K562 (cell line): Measurements from ENCODE around the gene TAF9B. TPM values are rescaled to one million over a fixed set of nuclear protein-coding genes. Genes with fewer than 3 reads are reported as not detected.

Source experiments
- CBX3 ChIP-seq, 2 experiments: IDR thresholded peaks; 1 replicate in 1 of 2; 2 replicates in 1 of 2; pipeline ENCODE4 v1.6.1; 2012; ENCODE audit warnings: inconsistent platforms in 2 of 2, low read length in 2 of 2, borderline replicate concordance in 1 of 2, control low read depth in 1 of 2
- CHD1 ChIP-seq: fragments of 200-600 bp; sonication (generic); IDR thresholded peaks from one replicate; pipeline ENCODE4 v1.6.1; 2012; ENCODE audit warnings: mild to moderate bottlenecking, moderate library complexity, low read length, inconsistent platforms
- ETV6 ChIP-seq, 3 experiments: fragments of 150-350 bp in 1 of 3; sonication (generic) in 1 of 3; formaldehyde crosslinking in 1 of 3; IDR thresholded peaks; 2 replicates each; pipeline versions ENCODE4 v1.6.1 to v1.8.0; 2014 to 2022; ENCODE audit warnings: borderline replicate concordance in 2 of 3, low read depth in 2 of 3, antibody characterized with exemption in 1 of 3, low read length in 1 of 3, mild to moderate bottlenecking in 1 of 3, missing genetic modification reagents in 1 of 3
- FOXJ2 ChIP-seq: fragments of 200-800 bp; sonication (Bioruptor generic); IDR thresholded peaks from 2 replicates; pipeline ENCODE4 v1.6.1; 2016; ENCODE audit warnings: missing genetic modification characterization, missing compliant biosample characterization
- L3MBTL2 ChIP-seq: fragments of 450-650 bp; IDR thresholded peaks from 2 replicates; pipeline ENCODE4 v1.6.1; 2016; ENCODE audit warnings: mild to moderate bottlenecking, moderate library complexity
- MEIS2 ChIP-seq: fragments of 450-650 bp; IDR thresholded peaks from 2 replicates; pipeline ENCODE4 v1.6.1; 2014; ENCODE audit warnings: mild to moderate bottlenecking; ENCODE audit not compliant: partially characterized antibody
- MTA3 ChIP-seq: fragments of 450-650 bp; formaldehyde crosslinking; IDR thresholded peaks from 2 replicates; pipeline ENCODE4 v1.6.1; 2017; ENCODE audit warnings: mild to moderate bottlenecking, borderline replicate concordance
- NCOA1 ChIP-seq: fragments of 450-650 bp; IDR thresholded peaks from 2 replicates; pipeline ENCODE4 v1.6.1; 2016; ENCODE audit warnings: low read depth
- PML ChIP-seq: IDR thresholded peaks from 2 replicates; pipeline ENCODE4 v1.6.1; 2012; ENCODE audit warnings: low read length, inconsistent platforms
- RFX7 ChIP-seq: fragments of 250-450 bp; sonication (Bioruptor Pico); IDR thresholded peaks from 2 replicates; pipeline ENCODE4 v1.5.1; 2021; ENCODE audit warnings: mild to moderate bottlenecking
- polyA plus RNA-seq, 8 experiments: library from polyadenylated mRNA; depleted of rRNA in 4 of 8; stranded (reverse) in 5 of 8; unstranded in 3 of 8; fragments of >200 nt; fragmentation: Nextera tagmentation in 2 of 8; fragmentation: Illumina TruSeq in 1 of 8; extraction: Ambion mirVana in 2 of 8; extraction: Trizol in 1 of 8; gene quantifications; 2 replicates each; pipeline versions ENCODE4 v1.2.1 to v1.2.3, GENCODE V29; 2011 to 2014; ENCODE audit warnings: inconsistent platforms in 1 of 8, missing spikeins in 1 of 8
- total RNA-seq, 7 experiments: library from RNA; depleted of rRNA in 6 of 7; stranded (reverse); fragments of >200 nt in 6 of 7; fragmentation: Illumina TruSeq in 2 of 7; extraction: Trizol in 2 of 7; gene quantifications; 2 replicates each; pipeline versions ENCODE4 v1.2.1 to v1.2.3, GENCODE V29; 2011 to 2021; ENCODE audit warnings: low replicate concordance in 1 of 7
- TF ChIP-seq, protein P1 (sequence below): IDR thresholded peaks from 2 replicates; pipeline ENCODE4 v1.6.1; 2012; ENCODE audit warnings: low read depth, low read length, improper control_type of control experiment, borderline replicate concordance
- TF ChIP-seq, protein P2 (sequence below), 2 experiments: fragments of 200-800 bp in 1 of 2; sonication (Bioruptor generic) in 1 of 2; sonication (generic) in 1 of 2; formaldehyde crosslinking in 1 of 2; IDR thresholded peaks in 1 of 2; conservative IDR thresholded peaks in 1 of 2; 2 replicates each; pipeline versions ENCODE4 v1.5.0 to v1.6.1; 2016 to 2020; ENCODE audit warnings: missing compliant biosample characterization in 1 of 2, missing genetic modification characterization in 1 of 2, missing genetic modification reagents in 1 of 2
- TF ChIP-seq, protein P3 (sequence below): conservative IDR thresholded peaks from 2 replicates; pipeline ENCODE4 v1.6.1; 2011; ENCODE audit warnings: low read depth, mild to moderate bottlenecking, low read length; ENCODE audit not compliant: control insufficient read depth
- TF ChIP-seq, protein P4 (sequence below), 2 experiments: fragments of 450-650 bp; conservative IDR thresholded peaks; 2 replicates each; pipeline ENCODE4 v1.6.1; 2017; ENCODE audit warnings: mild to moderate bottlenecking in 2 of 2, moderate library complexity in 2 of 2
- TF ChIP-seq, protein P5 (sequence below): fragments of 250-450 bp; sonication (Bioruptor Pico); IDR thresholded peaks from 2 replicates; pipeline ENCODE4 v1.4.0; 2020; ENCODE audit warnings: mild to moderate bottlenecking
- TF ChIP-seq, protein P6 (sequence below): IDR thresholded peaks from 2 replicates; pipeline ENCODE4 v1.6.1; 2011; ENCODE audit not compliant: insufficient read length; ENCODE audit errors: extremely low read depth

TAF9B gene
- total and polyA plus RNA-seq, 9 of the 15 experiments (the other 6 are each of a cell fraction or from before 2014, with no cell fraction given), result 10.9 to 42.1 (median 20.8) TPM

DNA sequence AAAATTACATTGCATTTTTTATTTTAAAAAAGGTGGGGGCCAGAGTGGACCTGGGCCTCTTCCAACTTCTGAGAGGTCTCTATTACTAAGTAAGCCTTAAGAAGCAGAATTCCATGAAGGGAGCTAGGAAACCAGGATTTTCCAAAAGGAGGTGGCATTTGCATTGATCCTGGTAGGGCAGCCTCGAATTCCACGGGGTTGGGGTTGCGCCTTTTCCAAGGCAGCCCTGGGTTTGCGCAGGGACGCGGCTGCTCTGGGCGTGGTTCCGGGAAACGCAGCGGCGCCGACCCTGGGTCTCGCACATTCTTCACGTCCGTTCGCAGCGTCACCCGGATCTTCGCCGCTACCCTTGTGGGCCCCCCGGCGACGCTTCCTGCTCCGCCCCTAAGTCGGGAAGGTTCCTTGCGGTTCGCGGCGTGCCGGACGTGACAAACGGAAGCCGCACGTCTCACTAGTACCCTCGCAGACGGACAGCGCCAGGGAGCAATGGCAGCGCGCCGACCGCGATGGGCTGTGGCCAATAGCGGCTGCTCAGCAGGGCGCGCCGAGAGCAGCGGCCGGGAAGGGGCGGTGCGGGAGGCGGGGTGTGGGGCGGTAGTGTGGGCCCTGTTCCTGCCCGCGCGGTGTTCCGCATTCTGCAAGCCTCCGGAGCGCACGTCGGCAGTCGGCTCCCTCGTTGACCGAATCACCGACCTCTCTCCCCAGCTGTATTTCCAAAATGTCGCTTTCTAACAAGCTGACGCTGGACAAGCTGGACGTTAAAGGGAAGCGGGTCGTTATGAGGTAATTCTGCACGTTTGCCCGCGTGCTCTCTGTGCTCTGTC, 35.6 kb downstream of the TAF9B start, which contains the start of gene PGK1 (continued):
- TF ChIP-seq MTA3 (peak; percentile 75; the same call in 1 of the 2 replicates), MEIS2 (peak; percentile 24), RFX7 (CRISPR knock-in tag) (no peak), PML (peak; percentile 45; the same call in 1 of the 2 replicates), ETV6 (IDR thresholded peaks at IDR 0.05; ENCODE audit: borderline replicate concordance in 1 of 2, low read depth in 2 of 2, low read length in 1 of 2) (peak; percentile 35 to 88; a peak in 2 of 4 replicates), ETV6 (CRISPR knock-in tag; IDR thresholded peaks at IDR 0.05; ENCODE audit: borderline replicate concordance) (no peak), L3MBTL2 (peak; percentile 84), CHD1 (peak; percentile 77), FOXJ2 (tag) (no peak), CBX3 (IDR thresholded peaks at IDR 0.05; ENCODE audit: borderline replicate concordance in 1 of 2, low read length in 2 of 2) (0 out of 3 replicates have a peak, but pooled peaks of 1 of the 2 experiments have one; percentile 30), NCOA1 (peak; percentile 80)
- TF ChIP-seq, protein P1, sequence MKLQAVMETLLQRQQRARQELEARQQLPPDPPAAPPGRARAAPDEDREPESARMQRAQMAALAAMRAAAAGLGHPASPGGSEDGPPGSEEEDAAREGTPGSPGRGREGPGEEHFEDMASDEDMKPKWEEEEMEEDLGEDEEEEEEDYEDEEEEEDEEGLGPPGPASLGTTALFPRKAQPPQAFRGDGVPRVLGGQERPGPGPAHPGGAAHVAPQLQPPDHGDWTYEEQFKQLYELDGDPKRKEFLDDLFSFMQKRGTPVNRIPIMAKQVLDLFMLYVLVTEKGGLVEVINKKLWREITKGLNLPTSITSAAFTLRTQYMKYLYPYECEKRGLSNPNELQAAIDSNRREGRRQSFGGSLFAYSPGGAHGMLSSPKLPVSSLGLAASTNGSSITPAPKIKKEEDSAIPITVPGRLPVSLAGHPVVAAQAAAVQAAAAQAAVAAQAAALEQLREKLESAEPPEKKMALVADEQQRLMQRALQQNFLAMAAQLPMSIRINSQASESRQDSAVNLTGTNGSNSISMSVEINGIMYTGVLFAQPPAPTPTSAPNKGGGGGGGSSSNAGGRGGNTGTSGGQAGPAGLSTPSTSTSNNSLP, result no peak
- TF ChIP-seq, protein P2, sequence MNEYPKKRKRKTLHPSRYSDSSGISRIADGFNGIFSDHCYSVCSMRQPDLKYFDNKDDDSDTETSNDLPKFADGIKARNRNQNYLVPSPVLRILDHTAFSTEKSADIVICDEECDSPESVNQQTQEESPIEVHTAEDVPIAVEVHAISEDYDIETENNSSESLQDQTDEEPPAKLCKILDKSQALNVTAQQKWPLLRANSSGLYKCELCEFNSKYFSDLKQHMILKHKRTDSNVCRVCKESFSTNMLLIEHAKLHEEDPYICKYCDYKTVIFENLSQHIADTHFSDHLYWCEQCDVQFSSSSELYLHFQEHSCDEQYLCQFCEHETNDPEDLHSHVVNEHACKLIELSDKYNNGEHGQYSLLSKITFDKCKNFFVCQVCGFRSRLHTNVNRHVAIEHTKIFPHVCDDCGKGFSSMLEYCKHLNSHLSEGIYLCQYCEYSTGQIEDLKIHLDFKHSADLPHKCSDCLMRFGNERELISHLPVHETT (CRISPR knock-in tag; conservative IDR thresholded peaks at IDR 0.05 in 1 of 2, IDR thresholded peaks at IDR 0.05 in 1 of 2), result peak in 1 of 2 experiments; percentile 67; a peak in 2 of 4 replicates
- TF ChIP-seq, protein P3, sequence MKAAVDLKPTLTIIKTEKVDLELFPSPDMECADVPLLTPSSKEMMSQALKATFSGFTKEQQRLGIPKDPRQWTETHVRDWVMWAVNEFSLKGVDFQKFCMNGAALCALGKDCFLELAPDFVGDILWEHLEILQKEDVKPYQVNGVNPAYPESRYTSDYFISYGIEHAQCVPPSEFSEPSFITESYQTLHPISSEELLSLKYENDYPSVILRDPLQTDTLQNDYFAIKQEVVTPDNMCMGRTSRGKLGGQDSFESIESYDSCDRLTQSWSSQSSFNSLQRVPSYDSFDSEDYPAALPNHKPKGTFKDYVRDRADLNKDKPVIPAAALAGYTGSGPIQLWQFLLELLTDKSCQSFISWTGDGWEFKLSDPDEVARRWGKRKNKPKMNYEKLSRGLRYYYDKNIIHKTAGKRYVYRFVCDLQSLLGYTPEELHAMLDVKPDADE, result peak; percentile 58; the same call in 1 of the 2 replicates
- TF ChIP-seq, protein P4, sequence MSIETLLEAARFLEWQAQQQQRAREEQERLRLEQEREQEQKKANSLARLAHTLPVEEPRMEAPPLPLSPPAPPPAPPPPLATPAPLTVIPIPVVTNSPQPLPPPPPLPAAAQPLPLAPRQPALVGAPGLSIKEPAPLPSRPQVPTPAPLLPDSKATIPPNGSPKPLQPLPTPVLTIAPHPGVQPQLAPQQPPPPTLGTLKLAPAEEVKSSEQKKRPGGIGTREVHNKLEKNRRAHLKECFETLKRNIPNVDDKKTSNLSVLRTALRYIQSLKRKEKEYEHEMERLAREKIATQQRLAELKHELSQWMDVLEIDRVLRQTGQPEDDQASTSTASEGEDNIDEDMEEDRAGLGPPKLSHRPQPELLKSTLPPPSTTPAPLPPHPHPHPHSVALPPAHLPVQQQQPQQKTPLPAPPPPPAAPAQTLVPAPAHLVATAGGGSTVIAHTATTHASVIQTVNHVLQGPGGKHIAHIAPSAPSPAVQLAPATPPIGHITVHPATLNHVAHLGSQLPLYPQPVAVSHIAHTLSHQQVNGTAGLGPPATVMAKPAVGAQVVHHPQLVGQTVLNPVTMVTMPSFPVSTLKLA (conservative IDR thresholded peaks at IDR 0.05), result peak; percentile 77 to 92
- TF ChIP-seq, protein P5, sequence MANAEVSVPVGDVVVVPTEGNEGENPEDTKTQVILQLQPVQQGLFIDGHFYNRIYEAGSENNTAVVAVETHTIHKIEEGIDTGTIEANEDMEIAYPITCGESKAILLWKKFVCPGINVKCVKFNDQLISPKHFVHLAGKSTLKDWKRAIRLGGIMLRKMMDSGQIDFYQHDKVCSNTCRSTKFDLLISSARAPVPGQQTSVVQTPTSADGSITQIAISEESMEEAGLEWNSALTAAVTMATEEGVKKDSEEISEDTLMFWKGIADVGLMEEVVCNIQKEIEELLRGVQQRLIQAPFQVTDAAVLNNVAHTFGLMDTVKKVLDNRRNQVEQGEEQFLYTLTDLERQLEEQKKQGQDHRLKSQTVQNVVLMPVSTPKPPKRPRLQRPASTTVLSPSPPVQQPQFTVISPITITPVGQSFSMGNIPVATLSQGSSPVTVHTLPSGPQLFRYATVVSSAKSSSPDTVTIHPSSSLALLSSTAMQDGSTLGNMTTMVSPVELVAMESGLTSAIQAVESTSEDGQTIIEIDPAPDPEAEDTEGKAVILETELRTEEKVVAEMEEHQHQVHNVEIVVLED (CRISPR knock-in tag), result peak; percentile 91
- TF ChIP-seq, protein P6, sequence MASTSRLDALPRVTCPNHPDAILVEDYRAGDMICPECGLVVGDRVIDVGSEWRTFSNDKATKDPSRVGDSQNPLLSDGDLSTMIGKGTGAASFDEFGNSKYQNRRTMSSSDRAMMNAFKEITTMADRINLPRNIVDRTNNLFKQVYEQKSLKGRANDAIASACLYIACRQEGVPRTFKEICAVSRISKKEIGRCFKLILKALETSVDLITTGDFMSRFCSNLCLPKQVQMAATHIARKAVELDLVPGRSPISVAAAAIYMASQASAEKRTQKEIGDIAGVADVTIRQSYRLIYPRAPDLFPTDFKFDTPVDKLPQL, result peak; percentile 19
